H1 (cell line): ENCODE results near the gene TPD52L1. TPM values are rescaled to one million over a fixed set of nuclear protein-coding genes. Genes with fewer than 3 reads are reported as not detected.

Experiments
- CHD7 ChIP-seq: fragments of 300-600 bp; sonication (generic); IDR thresholded peaks from 2 replicates; pipeline ENCODE4 v1.7.1; 2012; ENCODE audit warnings: low read length, moderate library complexity, mild to moderate bottlenecking, inconsistent platforms; ENCODE audit not compliant: insufficient replicate concordance
- KDM5A ChIP-seq: fragments of 200-600 bp; IDR thresholded peaks from 2 replicates; pipeline ENCODE4 v1.7.1; 2012; ENCODE audit warnings: mild to moderate bottlenecking, low read length, inconsistent platforms, mixed read lengths
- POLR2A ChIP-seq, 2 experiments: IDR thresholded peaks; 1 replicate in 1 of 2; 2 replicates in 1 of 2; pipeline ENCODE4 v1.6.1; 2011; ENCODE audit warnings: low read depth in 2 of 2, low read length in 2 of 2, mild to moderate bottlenecking in 2 of 2; ENCODE audit errors: control extremely low read depth in 1 of 2
- SRF ChIP-seq: IDR thresholded peaks from 2 replicates; pipeline ENCODE4 v1.6.1; 2011; ENCODE audit warnings: mild to moderate bottlenecking, low read depth, low read length, moderate library complexity
- SUZ12 ChIP-seq: fragments of 200-600 bp; sonication (generic); IDR thresholded peaks from 2 replicates; pipeline ENCODE4 v1.6.1; 2012; ENCODE audit warnings: mild to moderate bottlenecking, inconsistent platforms, low read length, moderate library complexity, mixed read lengths
- TBP ChIP-seq: IDR thresholded peaks from 2 replicates; pipeline ENCODE4 v1.6.1; 2011; ENCODE audit warnings: low read depth, low read length, improper control_type of control experiment
- ZNF274 ChIP-seq: IDR thresholded peaks from 2 replicates; pipeline ENCODE4 v1.7.0; 2012; ENCODE audit warnings: low read length, borderline replicate concordance; ENCODE audit errors: extremely low read depth
- polyA plus RNA-seq, 7 experiments: library from polyadenylated mRNA; depleted of rRNA in 3 of 7; stranded (reverse) in 5 of 7; unstranded in 2 of 7; fragments of >200 nt in 5 of 7; fragments of 200-250 nt in 2 of 7; gene quantifications; 1 replicate in 5 of 7; 2 replicates in 1 of 7; 4 replicates in 1 of 7; pipeline versions ENCODE4 v1.2.1 to v1.2.3, GENCODE V29; 2011 to 2013; ENCODE audit warnings: missing spikeins in 2 of 7, mixed read lengths in 2 of 7
- total RNA-seq: library from RNA; stranded (reverse); fragmentation: NEBNext Ultra II Directional; extraction: Animal tissue kit (Norgen Biotek cat#: 25700); gene quantifications from 2 replicates; pipeline ENCODE4 v1.2.1, GENCODE V29; 2021

The TPD52L1 gene
- total and polyA plus RNA-seq, 2 of the 8 experiments (the other 6 are each of a cell fraction or from before 2014, with no cell fraction given) = 7.4 to 14.2 TPM

- no peak for TF ChIP-seq CHD7
- no peak for TF ChIP-seq SUZ12
- no peak for TF ChIP-seq SRF
- no peak for TF ChIP-seq ZNF274
- TF ChIP-seq POLR2A (IDR thresholded peaks at IDR 0.05; ENCODE audit: control extremely low read depth in 1 of 2, low read depth in 2 of 2, low read length in 2 of 2) = no peak
- TF ChIP-seq TBP = no peak
- no peak for TF ChIP-seq KDM5A
- TF ChIP-seq, all 59 proteins: peak for 0
These were observed 158.9 kb downstream of the TPD52L1 start (continued) for GRCh38 chr6:125312478-125312877.
